Spleen (tissue), 11 donors: ENCODE results near the gene TBC1D9. TPM values are rescaled to one million over a fixed set of nuclear protein-coding genes. Genes with fewer than 3 reads are reported as not detected.

Experiments used
- DNase-seq: peaks from one replicate; pipeline ENCODE4 v3.0.0-alpha.2; 2020
- H3K27ac ChIP-seq, 8 donors: fragments of 200-600 bp; sonication (generic) in 7 of 8; 1 replicate in 4 of 8; 2 replicates in 4 of 8; pipeline versions ENCODE4 v1.5.0 to v1.8.0; 2016 to 2021; ENCODE audit warnings: inconsistent platforms in 4 of 8, mild to moderate bottlenecking in 4 of 8, moderate library complexity in 1 of 8
- H3K27me3 ChIP-seq, 7 donors: fragments of 200-600 bp; sonication (generic) in 6 of 7; replicated peaks in 1 of 7; 1 replicate in 4 of 7; 2 replicates in 3 of 7; pipeline versions ENCODE4 v1.5.0 to v1.8.0; 2016 to 2021; ENCODE audit warnings: inconsistent platforms in 3 of 7, mild to moderate bottlenecking in 1 of 7
- H3K36me3 ChIP-seq, 6 donors: fragments of 200-600 bp; sonication (generic) in 5 of 6; 1 replicate in 4 of 6; 2 replicates in 2 of 6; pipeline versions ENCODE4 v1.5.0 to v1.8.0; 2016 to 2021; ENCODE audit warnings: inconsistent platforms in 2 of 6
- H3K4me1 ChIP-seq, 6 donors: fragments of 200-600 bp; sonication (generic) in 5 of 6; 1 replicate in 3 of 6; 2 replicates in 3 of 6; pipeline versions ENCODE4 v1.5.0 to v1.8.0; 2016 to 2021; ENCODE audit warnings: inconsistent platforms in 3 of 6
- H3K4me3 ChIP-seq, 8 donors: fragments of 200-600 bp; sonication (generic) in 7 of 8; 1 replicate in 4 of 8; 2 replicates in 4 of 8; pipeline versions ENCODE4 v1.5.0 to v1.8.0; 2016 to 2021; ENCODE audit warnings: inconsistent platforms in 4 of 8, mild to moderate bottlenecking in 4 of 8, moderate library complexity in 2 of 8
- H3K9me3 ChIP-seq, 8 donors: fragments of 200-600 bp; sonication (generic) in 7 of 8; 1 replicate in 4 of 8; 2 replicates in 4 of 8; pipeline versions ENCODE4 v1.5.0 to v1.8.0; 2016 to 2021; ENCODE audit warnings: inconsistent platforms in 4 of 8
- POLR2A ChIP-seq, 3 donors: fragments of 450-650 bp; IDR thresholded peaks; one replicate each; pipeline ENCODE4 v1.5.1; 2017; ENCODE audit warnings: antibody characterized with exemption in 3 of 3, mild to moderate bottlenecking in 1 of 3
- POLR2AphosphoS5 ChIP-seq, 3 donors: sonication (generic); formaldehyde crosslinking; IDR thresholded peaks; one replicate each; pipeline ENCODE4 v1.5.1; 2017; ENCODE audit warnings: antibody characterized with exemption in 3 of 3
- WGBS, 5 donors: extraction: QIAGEN DNeasy Blood & Tissue Kit in 3 of 5; methylation state at CpG; one replicate each; pipeline versions ENCODE4 v1.1.5 to v1.1.7; 2013 to 2018; 5-methylcytosine and 5-hydroxymethylcytosine counted together
- intact Hi-C: fragments of 100-400 bp; cut with DNase I; formaldehyde crosslinking; loops from one replicate; pipeline ENCODE4 v1.15.0; 2023; ENCODE audit warnings: low total_unique reads
- polyA plus RNA-seq, 3 donors: library from polyadenylated mRNA; stranded (reverse); fragments of 200-250 nt; gene quantifications; one replicate each; pipeline ENCODE4 v1.2.1, GENCODE V29; 2013
- small RNA-seq, 4 donors: library from RNA; depleted of rRNA; stranded (forward); fragments of <200 nt; gene quantifications; one replicate each; pipeline ENCODE3, GENCODE V24; 2016
- total RNA-seq, 7 donors: library from RNA; depleted of rRNA in 3 of 7; stranded (reverse); fragments of >200 nt in 3 of 7; fragmentation: NEBNext Ultra II Directional in 4 of 7; extraction: Animal tissue kit (Norgen Biotek cat#: 25700) in 4 of 7; gene quantifications; one replicate each; pipeline versions ENCODE4 v1.1.0 to v1.2.1, GENCODE V29; 2016 to 2021
- TF ChIP-seq, protein P1 (sequence below), 11 experiments: fragments of 200-600 bp in 7 of 11; fragments of 450-650 bp in 4 of 11; sonication (generic) in 4 of 11; IDR thresholded peaks in 8 of 11; conservative IDR thresholded peaks in 3 of 11; 1 replicate in 7 of 11; 2 replicates in 4 of 11; pipeline versions ENCODE4 v1.4.0 to v1.8.0; 2016 to 2021; ENCODE audit warnings: antibody characterized with exemption in 11 of 11, inconsistent platforms in 4 of 11, mild to moderate bottlenecking in 1 of 11
- donor health status: healthy with polysubstance abuse.
- donor health status: DM: no; HTN: no; CAD: no; lungs with moderate emphysema.
- donor health status: DM: no; HTN: no; CAD: no.
- donor health status: Bipolar disorder and iron deficiency.
- donor health status: healthy.
- donor health status: DM: no; HTN: no; CAD: no.
- donor health status: DM: yes; HTN: yes; CAD: no.

The TBC1D9 gene
- total and polyA plus RNA-seq, 10 donors, result 11.6 to 99.1 (median 77.2) TPM

GRCh38 chr4:140579278-140579677, 176.9 kb downstream of the TBC1D9 start:
- 19 to 34% (median 28%) methylated on average over 12 to 27 of the region's 27 CpGs for WGBS, 5 donors
- H3K27me3 ChIP-seq, result peaks cover 0 to 70% (median 15%) of the 10 kb centered on the region in 7 donors
- no peak for DNase-seq

DNA sequence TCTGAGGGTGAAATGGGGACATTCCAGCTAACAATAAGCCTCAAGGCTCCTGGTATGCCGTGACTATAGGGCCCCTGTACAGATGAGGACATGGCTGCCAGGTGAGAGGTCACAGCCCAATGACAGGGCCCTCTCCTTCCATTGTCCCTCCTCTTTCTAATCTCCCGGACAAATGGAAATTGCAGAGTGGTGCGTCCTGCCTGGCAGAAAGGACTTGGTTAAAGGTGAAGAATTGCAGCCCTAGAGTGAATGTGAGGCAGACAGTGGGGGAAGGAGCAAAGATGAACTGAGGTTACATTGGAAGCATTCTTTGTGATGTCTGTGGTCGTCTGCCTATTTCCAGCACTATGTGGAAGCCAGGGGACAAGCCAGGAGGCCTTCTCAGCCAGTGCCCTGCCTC, 180.7 kb downstream of the TBC1D9 start:
- peaks cover 0 to 18% (median 12%) of the 10 kb centered on the region in 8 donors for H3K9me3 ChIP-seq
- no peak for DNase-seq
- 66 to 84% (median 73%) methylated on average over 4 of the region's 4 CpGs for WGBS, 5 donors

More at GRCh38 chr4:140579278-140579677, 176.9 kb downstream of the TBC1D9 start:
- Histone ChIP-seq H3K9me3 (no peaks in the 10 kb centered on the region), H3K27ac (no peak overlapping the region), H3K36me3 (no peaks in the 10 kb centered on the region), H3K4me1 (peaks cover 0 to 5% (median 0%) of the 10 kb centered on the region in 6 donors), H3K4me3 (no peak overlapping the region)
- TF ChIP-seq POLR2A (IDR thresholded peaks at IDR 0.05) (no peak), POLR2AphosphoS5 (IDR thresholded peaks at IDR 0.05) (no peak)
- TF ChIP-seq, protein P1, sequence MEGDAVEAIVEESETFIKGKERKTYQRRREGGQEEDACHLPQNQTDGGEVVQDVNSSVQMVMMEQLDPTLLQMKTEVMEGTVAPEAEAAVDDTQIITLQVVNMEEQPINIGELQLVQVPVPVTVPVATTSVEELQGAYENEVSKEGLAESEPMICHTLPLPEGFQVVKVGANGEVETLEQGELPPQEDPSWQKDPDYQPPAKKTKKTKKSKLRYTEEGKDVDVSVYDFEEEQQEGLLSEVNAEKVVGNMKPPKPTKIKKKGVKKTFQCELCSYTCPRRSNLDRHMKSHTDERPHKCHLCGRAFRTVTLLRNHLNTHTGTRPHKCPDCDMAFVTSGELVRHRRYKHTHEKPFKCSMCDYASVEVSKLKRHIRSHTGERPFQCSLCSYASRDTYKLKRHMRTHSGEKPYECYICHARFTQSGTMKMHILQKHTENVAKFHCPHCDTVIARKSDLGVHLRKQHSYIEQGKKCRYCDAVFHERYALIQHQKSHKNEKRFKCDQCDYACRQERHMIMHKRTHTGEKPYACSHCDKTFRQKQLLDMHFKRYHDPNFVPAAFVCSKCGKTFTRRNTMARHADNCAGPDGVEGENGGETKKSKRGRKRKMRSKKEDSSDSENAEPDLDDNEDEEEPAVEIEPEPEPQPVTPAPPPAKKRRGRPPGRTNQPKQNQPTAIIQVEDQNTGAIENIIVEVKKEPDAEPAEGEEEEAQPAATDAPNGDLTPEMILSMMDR (IDR thresholded peaks at IDR 0.05 in 8 of 11, conservative IDR thresholded peaks at IDR 0.05 in 3 of 11), result no peak
- intact Hi-C loops, result no loop called here

GRCh38 chr4:140571620-140572019, 184.6 kb downstream of the TBC1D9 start:
- peaks cover 5 to 76% (median 49%) of the 10 kb centered on the region in 7 donors for H3K27me3 ChIP-seq
- H3K4me1 ChIP-seq, result peaks cover 10 to 28% (median 22%) of the 10 kb centered on the region in 6 donors
- peaks cover 0 to 18% (median 12%) of the 10 kb centered on the region in 8 donors for H3K9me3 ChIP-seq
- DNase-seq, result no peak
- no peak overlapping the region for H3K27ac ChIP-seq
- TF ChIP-seq, protein P1 (IDR thresholded peaks at IDR 0.05 in 8 of 11, conservative IDR thresholded peaks at IDR 0.05 in 3 of 11), result no peak
- TF ChIP-seq POLR2AphosphoS5 (IDR thresholded peaks at IDR 0.05), result no peak
- no peak for TF ChIP-seq POLR2A (IDR thresholded peaks at IDR 0.05)
- 74 to 91% (median 80%) methylated on average over 2 of the region's 2 CpGs for whole genome bisulfite sequencing, 5 donors
- H3K36me3 ChIP-seq, result no peaks in the 10 kb centered on the region
- intact Hi-C loops, result no loop called here
- no peak overlapping the region for H3K4me3 ChIP-seq

More for the DNA sequence above, 180.7 kb downstream of the TBC1D9 start:
- intact Hi-C loops, result no loop called here
- Histone ChIP-seq H3K36me3 (no peaks in the 10 kb centered on the region), H3K4me1 (peaks cover 0 to 5% (median 0%) of the 10 kb centered on the region in 6 donors), H3K27ac (no peak overlapping the region), H3K27me3 (peaks cover 0 to 76% (median 25%) of the 10 kb centered on the region in 7 donors), H3K4me3 (no peak overlapping the region)
- TF ChIP-seq, protein P1 (IDR thresholded peaks at IDR 0.05 in 8 of 11, conservative IDR thresholded peaks at IDR 0.05 in 3 of 11), result no peak
- TF ChIP-seq POLR2A (IDR thresholded peaks at IDR 0.05) (no peak), POLR2AphosphoS5 (IDR thresholded peaks at IDR 0.05) (no peak)

Small RNA genes within 50 kb of the gene (small RNA-seq; reads per million reads assigned to genes)
- gene AC108019.1 (0 reads per million in 4 donors), gene RF00019 (0 reads per million in 4 donors), gene RN7SL152P (0 reads per million in 4 donors), gene RNY1P14 (0 reads per million in 4 donors)

Other genes with a start within 250 kb of the TBC1D9 start
- gene ELMOD2, start 232.2 kb downstream of the TBC1D9 start, total RNA-seq, result 10 to 100 TPM; 14.3 to 23.2 (median 20.6) TPM
- 1 to 10 TPM; 6.2 to 7.2 (median 6.5) TPM for gene ELMOD2, start 232.2 kb downstream of the TBC1D9 start, polyA plus RNA-seq
- not detected for gene UCP1, start 187.4 kb downstream of the TBC1D9 start, total RNA-seq
- not detected for gene UCP1, start 187.4 kb downstream of the TBC1D9 start, polyA plus RNA-seq